GM10248 (cell line): ENCODE data around the gene PROSER3.

Source experiments
- CTCF ChIA-PET: fragments of 300-600 bp; sonication (Branson Sonifier 250); formaldehyde crosslinking; extraction: SDS; loops from one replicate; lab custom pipeline; 2021; ENCODE audit warnings: antibody characterized with exemption; lab: Yijun Ruan, JAX
- POLR2A ChIA-PET: fragments of 350-650 bp; sonication (Branson Sonifier 250); formaldehyde crosslinking; extraction: SDS; loops from one replicate; lab custom pipeline; 2020; ENCODE audit warnings: antibody characterized with exemption; lab: Yijun Ruan, JAX
- DNase-seq: peaks from one replicate; pipeline ENCODE4 v3.0.0; 2012; ENCODE audit errors: extremely low spot score
- TF ChIP-seq, protein P1 (sequence below): IDR thresholded peaks from 2 replicates; pipeline ENCODE4 v1.5.1; 2012; ENCODE audit warnings: mild to moderate bottlenecking, low read depth; ENCODE audit errors: extremely low read depth, missing control alignments, control extremely low read depth

PROSER3 gene

DNA sequence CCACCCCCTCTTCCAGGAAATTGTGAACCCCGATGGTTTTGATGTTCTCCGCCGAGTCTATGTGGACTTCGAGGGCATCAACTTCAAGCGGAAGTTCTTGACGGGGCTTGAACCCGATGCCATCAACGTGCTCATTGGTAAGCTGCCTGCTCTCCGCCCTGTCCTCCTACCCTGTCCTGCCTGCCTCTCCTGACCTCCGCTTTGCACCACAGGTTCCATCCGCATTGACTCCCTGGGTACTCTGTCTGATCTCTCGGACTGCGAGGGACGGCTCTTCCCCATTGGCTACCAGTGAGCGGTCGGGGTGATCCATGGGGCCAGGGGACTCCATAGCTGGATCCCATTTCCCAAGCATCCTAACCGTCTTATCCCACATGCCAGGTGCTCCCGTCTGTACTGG, 27.6 kb upstream of the PROSER3 start:
- ChIA-PET CTCF (interaction anchor here (1.1 kb wide), 1 partner anchor 12 kb away, joined by 3 read pairs; no protein-coding TSS in a partner anchor), POLR2A (interaction anchor here (0.9 to 1.7 kb wide), 2 partner anchors 10 to 14 kb away, joined by 3 to 8 read pairs; no protein-coding TSS in a partner anchor)
- TF ChIP-seq, protein P1, sequence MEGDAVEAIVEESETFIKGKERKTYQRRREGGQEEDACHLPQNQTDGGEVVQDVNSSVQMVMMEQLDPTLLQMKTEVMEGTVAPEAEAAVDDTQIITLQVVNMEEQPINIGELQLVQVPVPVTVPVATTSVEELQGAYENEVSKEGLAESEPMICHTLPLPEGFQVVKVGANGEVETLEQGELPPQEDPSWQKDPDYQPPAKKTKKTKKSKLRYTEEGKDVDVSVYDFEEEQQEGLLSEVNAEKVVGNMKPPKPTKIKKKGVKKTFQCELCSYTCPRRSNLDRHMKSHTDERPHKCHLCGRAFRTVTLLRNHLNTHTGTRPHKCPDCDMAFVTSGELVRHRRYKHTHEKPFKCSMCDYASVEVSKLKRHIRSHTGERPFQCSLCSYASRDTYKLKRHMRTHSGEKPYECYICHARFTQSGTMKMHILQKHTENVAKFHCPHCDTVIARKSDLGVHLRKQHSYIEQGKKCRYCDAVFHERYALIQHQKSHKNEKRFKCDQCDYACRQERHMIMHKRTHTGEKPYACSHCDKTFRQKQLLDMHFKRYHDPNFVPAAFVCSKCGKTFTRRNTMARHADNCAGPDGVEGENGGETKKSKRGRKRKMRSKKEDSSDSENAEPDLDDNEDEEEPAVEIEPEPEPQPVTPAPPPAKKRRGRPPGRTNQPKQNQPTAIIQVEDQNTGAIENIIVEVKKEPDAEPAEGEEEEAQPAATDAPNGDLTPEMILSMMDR = no peak
- DNase-seq = no peak

GRCh38 chr19:35731353-35731752, 26.6 kb upstream of the PROSER3 start:
- ChIA-PET CTCF (interaction anchor here (1.1 to 1.4 kb wide), 2 partner anchors 13 kb away, joined by 3 to 4 read pairs; partner anchors contain the start of genes PSENEN and U2AF1L4), POLR2A (interaction anchor here (1.2 to 1.7 kb wide), 2 partner anchors 9 to 11 kb away, joined by 3 to 8 read pairs; no protein-coding TSS in a partner anchor)
- DNase-seq = no peak
- TF ChIP-seq, protein P1 = no peak

DNA sequence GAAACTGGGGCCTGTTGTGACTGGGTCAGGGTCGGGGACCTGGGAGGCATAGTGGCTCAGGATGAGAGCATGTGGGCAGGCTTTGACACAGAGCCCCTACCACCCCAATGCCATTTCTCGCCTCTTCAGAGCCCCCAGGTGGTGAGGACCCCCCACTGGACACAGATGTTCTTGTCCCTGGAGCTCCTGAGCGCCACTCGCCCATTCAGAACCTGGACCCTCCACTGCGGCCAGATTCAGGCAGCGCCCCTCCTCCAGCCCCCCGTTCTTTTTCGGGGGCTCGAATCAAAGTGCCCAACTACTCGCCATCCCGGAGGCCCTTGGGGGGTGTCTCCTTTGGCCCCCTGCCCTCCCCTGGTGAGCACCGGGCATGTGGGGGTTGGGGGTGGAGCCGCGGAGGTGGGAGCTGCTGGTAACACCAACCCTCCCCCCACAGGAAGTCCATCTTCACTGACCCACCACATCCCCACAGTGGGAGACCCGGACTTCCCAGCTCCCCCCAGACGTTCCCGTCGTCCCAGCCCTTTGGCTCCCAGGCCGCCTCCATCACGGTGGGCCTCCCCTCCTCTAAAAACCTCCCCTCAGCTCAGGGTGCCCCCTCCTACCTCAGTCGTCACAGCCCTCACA, 26.1 kb upstream of the PROSER3 start:
- CTCF ChIA-PET = interaction anchor here (1.4 kb wide), 1 partner anchor 13 kb away, joined by 4 read pairs; the partner anchor contains the start of genes PSENEN and U2AF1L4
- DNase-seq = no peak
- TF ChIP-seq, protein P1 = no peak
- POLR2A ChIA-PET = interaction anchor here (0.8 to 1.7 kb wide), 4 partner anchors 8 to 16 kb away, joined by 3 to 8 read pairs (median 4); partner anchors contain the start of gene LIN37

DNA sequence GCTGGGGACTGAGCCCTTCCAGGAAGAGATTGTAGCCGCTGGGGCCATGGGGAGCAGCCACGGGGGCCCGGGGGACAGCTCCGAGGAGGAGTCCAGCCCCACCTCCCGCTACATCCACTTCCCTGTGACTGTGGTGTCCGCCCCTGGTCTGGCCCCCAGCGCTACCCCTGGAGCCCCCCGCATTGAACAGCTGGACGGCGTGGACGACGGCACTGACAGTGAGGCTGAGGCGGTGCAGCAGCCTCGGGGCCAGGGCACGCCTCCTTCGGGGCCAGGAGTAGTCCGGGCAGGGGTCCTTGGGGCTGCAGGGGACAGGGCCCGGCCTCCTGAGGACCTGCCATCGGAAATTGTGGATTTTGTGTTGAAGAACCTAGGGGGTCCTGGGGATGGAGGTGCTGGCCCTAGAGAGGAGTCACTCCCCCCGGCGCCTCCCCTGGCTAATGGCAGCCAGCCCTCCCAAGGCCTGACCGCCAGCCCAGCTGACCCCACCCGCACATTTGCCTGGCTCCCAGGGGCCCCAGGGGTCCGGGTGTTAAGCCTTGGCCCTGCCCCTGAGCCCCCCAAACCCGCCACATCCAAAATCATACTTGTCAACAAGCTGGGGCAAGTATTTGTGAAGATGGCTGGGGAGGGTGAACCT, 25.3 kb upstream of the PROSER3 start:
- ChIA-PET CTCF (interaction anchor here (6.1 kb wide), 1 partner anchor 8 kb away, joined by 20 read pairs; no protein-coding TSS in a partner anchor), POLR2A (interaction anchor here (0.8 to 1.2 kb wide), 3 partner anchors 9 to 15 kb away, joined by 3 to 4 read pairs (median 3); partner anchors contain the start of gene LIN37)
- TF ChIP-seq, protein P1 = no peak
- DNase-seq = no peak

- POLR2A ChIA-PET = interaction anchor here (0.7 to 1.1 kb wide), 2 partner anchors 10 to 12 kb away, joined by 3 to 4 read pairs; no protein-coding TSS in a partner anchor
- CTCF ChIA-PET = interaction anchor here (0.7 to 6.1 kb wide), 2 partner anchors 9 to 39 kb away, joined by 3 to 20 read pairs; no protein-coding TSS in a partner anchor
- TF ChIP-seq, protein P1 = no peak
Observed at GRCh38 chr19:35733180-35734125, 24.5 kb upstream of the PROSER3 start.

More at GRCh38 chr19:35733180-35734125, 24.5 kb upstream of the PROSER3 start:
- no peak for DNase-seq
